NCI-H2081 treated with DMSO at 0.1 percent for 48 hours (cell line): ENCODE measurements around the gene PPP1R14B.
"Not testable (repeated sequence)": the region's sequence is repeated elsewhere in the genome, so short reads cannot be mapped to it uniquely, and the experiment has no call there.

Experiments
- DNase-seq: peaks from one replicate; lab custom pipeline; 2025; lab: John Stamatoyannopoulos, UW

The PPP1R14B gene

DNA sequence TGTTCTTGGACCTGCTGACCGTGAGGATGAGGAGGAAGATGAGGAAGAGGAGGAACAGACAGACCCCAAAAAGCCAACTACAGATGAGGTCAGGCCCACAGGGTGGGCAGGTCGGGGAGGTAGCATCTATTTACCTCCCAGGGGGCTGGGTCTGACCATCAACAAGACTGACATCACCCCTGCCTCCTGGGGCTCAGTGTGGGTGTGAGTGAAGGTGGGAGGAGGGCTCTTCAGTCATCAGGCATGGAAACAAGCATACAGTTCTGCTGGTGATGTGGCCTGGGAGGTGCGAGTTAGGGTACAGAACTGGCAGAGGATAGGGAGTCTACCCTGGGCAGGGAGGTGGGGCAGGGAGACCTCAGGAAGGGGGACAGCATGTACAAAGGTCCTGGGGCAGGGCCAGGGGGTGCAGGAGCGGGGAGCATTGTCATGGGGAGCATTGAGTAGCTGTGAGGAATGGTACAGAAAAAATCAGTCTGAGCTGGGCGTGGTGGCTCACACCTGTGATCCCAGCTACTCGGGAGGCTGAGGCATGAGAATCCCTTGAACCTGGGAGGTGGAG is 13.5 kb upstream of the PPP1R14B start:
- DNase-seq, result no peak

DNA sequence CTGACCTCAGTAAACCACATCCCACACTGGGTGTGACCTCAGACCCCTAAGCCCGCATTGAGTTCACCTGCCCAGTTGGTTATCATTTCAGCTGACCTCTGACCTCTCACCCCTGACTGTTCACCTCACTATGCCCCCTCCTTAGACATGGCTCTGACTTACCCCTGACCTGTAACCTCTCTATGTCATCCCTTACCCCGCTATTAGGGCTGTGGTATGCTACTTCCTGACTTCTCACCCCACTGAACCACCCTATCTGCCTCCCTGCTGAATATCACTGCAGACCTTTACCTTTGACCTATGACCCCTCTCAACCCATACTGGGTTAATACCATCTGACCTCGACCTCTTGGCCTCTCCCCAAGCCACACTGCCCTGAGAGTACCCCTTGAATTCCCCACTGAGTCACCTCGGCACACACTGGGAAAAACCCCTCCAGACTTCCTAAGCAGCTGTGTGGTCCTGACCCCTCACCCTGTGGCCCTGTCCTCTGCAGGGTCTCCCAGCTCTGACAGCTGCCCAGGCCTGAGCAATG is 12.9 kb upstream of the PPP1R14B start:
- DNase-seq, result no peak

DNA sequence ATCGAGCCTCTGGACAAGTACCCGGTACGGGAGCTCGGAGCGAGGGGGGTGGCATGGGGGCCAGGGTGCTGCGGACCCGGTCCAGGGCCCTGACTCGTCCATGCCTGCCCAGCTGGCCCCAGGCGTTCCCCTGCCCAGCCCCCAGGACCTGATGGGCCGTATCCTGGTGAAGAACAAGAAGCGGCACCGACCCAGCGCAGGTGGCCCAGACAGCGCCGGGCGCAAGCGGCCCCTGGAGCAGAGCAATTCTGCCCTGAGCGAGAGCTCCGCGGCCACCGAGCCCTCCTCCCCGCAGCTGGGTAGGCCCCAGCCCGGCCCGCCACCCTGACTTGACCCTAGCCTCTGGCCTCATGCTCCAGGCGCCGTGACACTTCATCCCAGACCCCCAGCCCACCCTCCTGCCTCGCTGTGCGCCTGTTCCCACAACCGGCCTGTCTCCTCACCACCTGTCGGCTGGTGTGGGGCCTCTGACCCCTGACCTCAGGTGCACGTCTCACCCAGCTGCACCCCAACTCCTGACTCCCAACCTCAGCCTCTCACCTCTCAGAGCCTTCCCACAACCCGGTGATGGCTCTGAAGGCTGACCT is 12.3 kb upstream of the PPP1R14B start:
- DNase-seq, result no peak

DNA sequence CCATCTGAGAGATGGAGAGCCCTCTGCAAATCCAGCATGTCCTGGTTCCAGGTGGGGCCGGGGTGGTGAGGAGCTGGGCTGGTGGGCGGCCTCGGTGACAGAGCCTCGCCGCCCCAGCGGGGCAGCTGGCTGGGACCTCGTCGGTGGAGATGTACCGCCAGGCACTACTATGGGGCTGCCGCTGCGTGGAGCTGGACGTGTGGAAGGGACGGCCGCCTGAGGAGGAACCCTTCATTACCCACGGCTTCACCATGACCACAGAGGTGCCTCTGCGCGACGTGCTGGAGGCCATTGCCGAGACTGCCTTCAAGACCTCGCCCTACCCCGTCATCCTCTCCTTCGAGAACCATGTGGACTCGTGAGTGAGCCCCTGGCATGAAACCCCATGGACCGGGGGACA is 11.6 kb upstream of the PPP1R14B start:
- DNase-seq, result no peak

DNA sequence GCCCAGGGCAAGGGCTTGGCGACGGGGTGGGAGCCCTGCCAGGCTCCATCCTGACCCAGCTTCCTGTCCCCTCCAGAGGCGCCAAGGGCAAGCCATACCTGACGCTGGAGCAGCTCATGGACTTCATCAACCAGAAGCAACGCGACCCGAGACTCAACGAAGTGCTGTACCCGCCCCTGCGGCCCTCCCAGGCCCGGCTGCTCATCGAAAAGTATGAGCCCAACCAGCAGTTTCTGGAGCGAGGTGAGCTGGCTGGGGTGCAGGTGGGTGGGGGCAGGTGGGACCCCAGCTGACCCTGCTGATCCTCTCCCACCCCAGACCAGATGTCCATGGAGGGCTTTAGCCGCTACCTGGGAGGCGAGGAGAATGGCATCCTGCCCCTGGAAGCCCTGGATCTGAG is 9.6 kb upstream of the PPP1R14B start:
- no peak for DNase-seq

DNA sequence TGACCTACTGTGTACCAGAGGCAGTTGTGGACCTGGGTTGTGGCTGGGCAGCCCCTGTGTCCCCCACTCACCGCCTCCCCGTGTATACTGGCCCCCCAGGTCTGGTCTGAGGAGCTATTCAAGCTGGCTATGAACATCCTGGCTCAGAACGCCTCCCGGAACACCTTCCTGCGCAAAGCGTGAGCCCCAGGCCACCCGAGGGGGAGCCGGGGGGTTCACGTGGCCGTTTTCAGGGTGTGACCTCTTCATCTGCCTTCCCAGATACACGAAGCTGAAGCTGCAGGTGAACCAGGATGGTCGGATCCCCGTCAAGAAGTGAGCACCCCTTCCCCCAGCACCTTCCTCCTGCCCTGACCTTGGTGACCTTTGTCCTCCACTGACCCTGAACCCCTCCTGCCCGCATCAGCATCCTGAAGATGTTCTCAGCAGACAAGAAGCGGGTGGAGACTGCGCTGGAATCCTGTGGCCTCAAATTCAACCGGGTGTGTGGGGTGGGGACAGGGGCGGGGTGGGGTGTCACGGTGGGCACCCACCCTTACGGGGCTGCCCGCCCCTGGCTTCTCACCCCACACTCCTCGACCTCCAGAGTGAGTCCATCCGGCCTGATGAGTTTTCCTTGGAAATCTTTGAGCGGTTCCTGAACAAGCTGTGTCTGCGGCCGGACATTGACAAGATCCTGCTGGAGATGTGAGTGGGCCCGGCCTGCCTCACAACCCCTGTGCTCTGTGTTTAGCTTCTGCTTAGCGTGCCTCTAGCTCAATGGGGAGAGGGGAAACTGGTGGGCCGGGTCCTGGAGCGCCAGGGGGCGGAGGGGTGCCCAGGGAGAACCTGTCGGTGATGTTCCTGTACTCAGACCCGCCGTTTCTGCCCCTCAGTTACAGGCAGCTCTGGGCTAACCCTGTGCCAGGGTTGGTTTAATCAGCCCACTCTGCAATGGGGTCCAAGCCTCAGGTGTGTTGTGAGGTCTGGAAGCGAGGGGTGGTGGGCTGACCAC is 8.7 kb upstream of the PPP1R14B start:
- no peak for DNase-seq

DNA sequence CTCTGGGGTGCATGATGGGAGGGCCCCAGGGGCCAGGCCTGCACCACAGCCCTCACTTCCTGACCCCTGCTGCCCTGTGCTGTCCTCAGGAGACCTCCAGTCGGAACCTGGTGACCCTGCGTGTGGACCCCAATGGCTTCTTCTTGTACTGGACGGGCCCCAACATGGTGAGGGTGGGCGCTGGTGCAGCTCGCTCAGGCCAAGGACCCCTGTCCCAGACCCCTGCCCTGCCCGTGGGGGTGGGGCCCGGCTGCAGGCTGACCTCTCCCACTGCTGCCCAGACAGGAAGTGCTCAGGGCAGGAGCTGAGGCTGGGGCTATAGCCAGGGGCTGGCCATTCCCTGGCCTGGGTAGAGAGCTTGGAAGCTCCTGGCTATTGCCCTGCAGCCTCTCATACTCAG is 7.6 kb upstream of the PPP1R14B start:
- no peak for DNase-seq

DNA sequence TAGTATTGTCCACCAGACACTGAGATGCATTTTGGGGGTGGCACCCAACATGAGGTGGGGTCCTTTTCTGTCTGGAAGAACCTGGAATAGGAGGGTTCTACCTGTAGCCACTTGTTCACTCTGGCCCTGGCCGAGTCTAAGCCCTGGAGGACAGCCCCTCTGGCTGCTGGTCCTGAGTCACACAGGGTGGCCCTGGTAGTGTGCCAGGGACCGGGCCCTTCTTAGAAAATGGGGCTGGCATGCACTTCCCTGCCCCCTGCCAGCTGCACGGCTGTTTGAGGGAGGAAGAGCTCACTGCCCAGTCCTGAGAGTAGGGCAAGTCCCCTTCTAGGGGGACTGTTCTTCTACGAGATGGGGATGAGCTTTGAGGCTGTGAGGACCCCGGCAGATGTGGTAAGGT is 6.7 kb upstream of the PPP1R14B start:
- no peak for DNase-seq

DNA sequence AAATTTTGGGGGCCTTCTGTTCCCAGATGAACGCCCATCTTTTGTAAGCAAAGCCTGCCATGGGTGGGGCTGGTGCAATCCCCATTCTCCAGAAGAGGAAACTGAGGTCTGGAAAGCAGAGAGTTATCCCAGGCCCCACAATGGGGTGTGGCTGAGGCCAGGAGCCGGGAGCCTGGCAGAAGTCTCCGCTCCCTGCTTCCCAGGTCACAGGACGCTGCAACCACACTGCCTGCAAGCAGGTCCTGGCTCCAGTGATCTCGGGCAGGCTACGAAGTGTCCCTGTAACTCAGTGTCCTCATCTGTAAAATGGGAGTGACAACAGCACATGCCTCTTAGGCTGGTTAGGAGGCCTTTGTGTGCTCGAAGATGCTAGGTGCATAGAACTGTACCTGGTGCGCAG is 6.3 kb upstream of the PPP1R14B start:
- no peak for DNase-seq

DNA sequence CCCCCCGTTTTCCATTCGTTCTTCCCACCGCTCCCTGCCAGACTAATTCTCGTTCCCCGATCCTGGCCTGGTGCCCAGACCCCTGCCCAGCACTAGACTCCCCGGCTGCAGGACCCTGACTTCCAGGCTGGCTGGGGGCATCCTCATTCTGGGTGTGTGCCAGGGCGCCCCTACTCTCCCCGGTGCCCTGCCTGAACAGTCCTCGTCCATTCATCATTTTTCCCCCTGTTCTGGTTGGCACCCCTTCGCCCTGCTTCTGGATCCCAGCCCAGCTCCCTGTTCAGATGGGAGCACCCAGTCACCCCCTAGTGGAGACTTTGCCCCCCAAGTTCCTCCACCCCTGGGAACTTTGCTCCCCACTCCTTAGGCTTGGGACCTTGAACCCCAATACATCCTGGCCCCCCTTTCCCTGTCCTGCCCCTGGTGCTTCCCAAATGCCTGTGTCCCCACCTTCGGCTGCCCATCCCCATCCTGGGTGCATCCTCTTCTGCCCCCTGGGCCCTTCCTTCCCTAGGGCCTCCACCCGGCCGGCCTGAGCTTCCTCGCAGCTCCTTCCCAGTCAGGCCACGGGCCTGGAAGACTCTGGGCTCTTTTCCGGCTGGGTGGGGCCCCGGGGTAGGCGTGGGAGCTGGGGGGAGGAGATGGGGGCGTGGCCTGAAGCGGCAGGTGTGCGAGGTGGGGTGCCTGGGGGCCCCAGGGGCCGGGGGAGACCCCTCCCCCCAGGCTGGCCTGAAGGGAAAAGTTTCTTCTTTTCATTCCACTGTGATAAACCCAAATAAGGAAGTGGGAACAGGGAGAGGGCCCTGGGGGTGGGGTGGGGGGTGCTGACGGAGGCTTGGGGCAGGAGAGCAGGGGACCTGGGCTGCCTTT is 5.5 kb upstream of the PPP1R14B start:
- no peak for DNase-seq

DNA sequence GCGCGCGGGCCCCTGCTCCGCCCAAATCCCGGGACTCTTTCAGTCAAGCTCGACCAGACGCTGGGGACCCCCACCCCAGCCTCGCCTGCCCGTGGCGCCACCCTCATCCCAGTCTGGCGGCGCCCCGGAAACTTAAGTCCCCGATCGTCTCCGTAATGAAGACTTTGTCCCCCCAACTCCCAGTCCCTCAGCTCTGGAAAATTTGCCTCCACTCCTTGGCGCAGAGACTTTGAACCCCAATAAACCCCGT is 4.9 kb upstream of the PPP1R14B start:
- DNase-seq, result no peak

DNA sequence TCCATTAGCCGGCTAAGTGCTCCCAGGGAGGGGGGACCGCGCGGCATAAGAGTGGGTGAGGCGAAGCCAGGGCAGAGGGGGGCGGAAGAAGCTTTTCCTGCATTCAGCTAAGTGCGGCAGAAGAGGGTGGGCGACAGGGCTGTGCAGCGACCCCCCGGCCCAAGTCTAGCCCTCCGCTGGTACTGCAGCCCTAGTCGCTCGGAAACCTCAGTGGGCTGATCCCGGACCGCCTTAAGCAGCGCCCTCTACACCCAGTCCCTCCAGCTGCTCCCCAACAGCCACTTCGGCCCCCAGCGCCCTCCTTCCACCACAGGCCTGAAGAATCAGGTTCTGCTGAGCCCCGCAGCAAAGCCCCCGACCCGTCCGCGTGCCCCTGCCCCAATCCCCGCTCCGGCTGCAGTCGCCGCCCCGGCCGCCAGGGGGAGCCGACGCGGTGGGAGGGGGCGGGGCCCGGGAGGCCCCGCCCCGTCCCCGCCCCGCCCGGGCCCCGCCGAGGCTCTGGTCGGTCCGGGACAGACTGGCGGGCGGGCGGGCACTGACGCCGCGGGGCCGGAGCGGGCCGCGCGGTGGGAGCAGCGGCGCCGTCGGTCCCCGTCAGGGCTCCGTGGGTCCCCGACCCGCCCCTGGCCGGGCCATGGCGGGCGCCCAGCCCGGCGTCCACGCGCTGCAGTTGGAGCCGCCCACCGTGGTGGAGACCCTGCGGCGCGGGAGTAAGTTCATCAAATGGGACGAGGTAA is 4.4 kb upstream of the PPP1R14B start, which contains the start of gene PLCB3:
Gene PLCB3 (plus strand): TSS at position 515 of the 737 bp plus-strand sequence. CDS start 120 bp downstream, at position 635.
- no peak for DNase-seq

DNA sequence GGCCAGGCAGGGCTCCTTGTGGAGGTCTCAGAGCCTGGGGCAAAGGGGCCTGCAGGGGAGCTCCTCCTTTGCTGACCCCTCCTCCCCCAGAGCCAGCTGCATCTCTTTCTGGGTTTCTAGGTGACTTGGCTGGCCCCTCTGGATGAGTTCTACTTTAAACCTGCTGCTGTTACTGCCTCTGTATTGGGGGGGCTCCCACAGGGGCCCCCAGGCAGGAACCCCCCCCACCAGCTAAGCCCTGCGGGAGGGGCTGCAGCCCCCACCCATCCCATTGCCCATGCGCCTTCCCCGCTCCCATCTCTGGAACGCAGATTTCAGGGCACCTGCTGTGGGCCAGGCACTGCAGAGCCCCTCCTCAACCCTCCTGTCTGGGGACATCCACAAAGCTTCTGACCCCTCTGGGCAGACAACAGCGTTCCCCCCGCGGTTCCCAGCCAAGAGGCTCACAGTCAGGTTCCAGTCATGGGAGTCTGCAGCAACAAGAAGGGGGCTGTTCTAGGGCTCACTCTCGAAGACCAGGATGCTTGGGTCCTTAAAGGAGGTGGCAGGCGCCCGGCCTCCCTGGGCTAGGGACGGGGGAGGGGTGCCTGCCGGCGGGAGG is 3.8 kb upstream of the PPP1R14B start:
- DNase-seq, result no peak

DNA sequence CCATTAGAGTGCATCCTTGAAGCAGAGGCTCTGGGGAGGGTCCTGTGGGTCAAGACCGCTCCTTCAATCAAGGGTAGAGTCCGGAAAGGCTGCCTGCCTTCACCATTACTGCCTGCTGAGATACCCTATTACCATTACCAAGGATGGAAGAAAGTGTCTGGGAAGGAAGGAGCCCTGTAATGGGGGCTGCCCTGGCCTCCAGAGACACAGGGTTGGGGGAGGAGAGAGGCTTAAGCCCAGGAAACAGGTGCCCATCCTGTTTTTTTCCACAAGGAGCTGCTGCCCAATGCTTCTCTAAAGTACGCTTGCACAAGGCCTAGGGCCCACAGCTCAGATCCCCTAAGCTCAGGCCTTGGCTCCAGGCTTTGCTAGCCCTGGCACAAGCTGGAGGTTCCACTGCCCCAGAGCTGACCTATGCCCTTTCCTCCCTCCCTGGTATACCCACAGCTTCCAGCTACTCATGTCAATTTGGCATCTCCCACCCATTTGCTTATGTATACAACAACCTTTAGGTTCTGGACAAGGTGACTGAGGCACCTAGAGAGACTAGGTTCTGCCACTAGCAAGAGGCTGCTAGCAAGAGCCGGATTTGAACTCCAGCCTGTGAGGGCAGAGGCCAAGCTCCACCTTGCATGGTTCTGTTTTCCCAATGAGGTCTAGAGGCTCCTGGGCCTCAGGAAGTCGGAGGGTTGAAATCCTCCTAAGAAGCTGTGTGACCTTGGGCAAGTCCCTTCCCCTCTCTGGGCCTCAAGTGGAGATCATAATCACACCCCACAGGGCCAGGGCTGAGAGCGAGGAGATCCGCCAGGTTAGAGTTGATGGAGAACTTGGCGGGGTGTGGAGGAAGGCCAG is 3.0 kb upstream of the PPP1R14B start:
- no peak for DNase-seq

DNA sequence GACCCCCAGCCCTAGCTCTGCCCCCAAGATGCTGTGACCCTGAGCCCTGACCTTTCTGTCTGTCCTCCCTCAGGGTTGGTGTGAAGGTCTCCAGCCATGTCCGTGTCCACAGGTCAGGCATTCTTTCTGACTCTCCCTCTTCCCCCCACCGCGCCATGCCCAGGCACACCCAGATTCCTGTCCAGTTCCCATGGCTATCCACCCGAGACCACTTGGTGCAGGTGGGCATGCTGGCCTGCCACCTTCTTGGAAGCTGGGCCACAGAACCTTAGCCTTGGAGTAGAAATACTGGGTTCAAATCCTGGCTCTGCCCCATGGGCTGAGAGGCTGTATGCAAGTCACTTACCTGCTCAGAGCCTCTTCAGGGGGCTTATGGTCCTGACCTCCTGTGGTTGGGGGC is 2.3 kb upstream of the PPP1R14B start:
- DNase-seq, result no peak

DNA sequence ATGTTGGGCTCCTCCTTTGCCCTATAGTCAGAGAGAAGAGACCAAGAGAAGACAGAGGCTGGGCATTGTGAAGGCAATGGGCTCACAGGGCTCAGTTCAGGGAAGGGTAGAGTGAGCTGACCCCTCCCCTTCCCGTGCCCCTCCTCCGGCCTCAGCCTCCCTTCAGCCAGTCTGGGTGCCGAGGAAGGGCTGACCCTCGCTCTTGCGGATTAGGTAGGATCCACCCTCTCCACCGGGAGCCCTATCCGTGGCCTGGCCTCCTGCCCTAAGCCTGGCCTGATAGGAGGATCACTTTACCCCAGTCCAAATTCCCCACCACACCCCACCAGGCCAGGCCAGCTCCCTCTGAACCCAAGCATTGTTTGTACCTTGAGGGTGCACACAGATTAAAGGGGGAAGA is 1.8 kb upstream of the PPP1R14B start:
- no peak for DNase-seq

DNA sequence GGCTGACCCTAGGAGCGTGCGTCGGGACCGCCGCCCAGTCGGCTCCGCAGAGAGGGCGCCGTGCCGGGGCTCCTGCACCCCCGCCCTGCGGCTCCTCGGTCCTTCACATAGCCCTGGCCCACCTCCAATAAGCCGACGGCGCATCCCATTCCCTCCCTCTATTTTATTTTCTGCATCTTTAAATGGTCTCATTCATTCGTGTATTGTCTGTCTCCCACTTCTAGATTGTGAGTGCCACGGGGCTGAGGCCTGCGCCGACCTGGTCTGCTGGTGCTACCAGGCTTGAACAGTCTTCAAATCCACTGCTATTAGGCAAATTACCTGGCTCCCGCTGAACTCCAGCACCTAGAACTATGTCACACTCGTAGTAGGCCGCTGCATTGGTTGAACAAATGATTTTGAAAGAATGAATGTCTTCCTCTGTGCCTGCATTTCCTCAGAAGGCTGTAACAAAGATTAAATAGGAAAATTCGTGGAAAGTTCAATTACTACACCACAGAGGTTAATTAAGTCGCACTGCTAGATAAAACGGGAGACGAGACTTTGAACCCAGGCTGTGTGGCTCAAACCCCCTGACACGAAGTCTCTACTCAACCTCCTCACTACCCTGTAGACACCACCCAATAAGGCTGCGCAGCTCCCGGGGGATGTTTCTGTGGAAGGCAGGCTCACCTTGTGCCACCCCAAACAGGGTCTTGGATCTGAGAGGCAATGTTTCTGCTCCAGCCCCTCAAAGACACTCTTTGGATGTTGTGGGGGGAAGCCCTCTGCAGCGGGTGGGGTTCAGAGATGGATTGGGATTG is 1.2 kb upstream of the PPP1R14B start:
- no peak for DNase-seq

DNA sequence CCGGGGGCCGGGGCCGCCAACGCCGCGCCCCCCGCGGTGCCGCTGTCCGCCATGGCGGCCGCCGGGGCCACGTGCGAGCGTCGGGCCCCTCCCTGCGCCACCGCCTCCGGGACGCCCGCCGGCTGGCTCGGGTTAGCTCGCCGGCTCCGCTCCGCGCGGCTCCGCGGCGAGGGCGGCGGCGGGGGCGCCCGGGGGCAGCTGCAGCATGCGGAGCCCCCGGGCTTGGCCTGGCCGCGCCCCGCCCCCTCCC is 197 bp downstream of the PPP1R14B start:
- not testable (repeated sequence) for DNase-seq

DNA sequence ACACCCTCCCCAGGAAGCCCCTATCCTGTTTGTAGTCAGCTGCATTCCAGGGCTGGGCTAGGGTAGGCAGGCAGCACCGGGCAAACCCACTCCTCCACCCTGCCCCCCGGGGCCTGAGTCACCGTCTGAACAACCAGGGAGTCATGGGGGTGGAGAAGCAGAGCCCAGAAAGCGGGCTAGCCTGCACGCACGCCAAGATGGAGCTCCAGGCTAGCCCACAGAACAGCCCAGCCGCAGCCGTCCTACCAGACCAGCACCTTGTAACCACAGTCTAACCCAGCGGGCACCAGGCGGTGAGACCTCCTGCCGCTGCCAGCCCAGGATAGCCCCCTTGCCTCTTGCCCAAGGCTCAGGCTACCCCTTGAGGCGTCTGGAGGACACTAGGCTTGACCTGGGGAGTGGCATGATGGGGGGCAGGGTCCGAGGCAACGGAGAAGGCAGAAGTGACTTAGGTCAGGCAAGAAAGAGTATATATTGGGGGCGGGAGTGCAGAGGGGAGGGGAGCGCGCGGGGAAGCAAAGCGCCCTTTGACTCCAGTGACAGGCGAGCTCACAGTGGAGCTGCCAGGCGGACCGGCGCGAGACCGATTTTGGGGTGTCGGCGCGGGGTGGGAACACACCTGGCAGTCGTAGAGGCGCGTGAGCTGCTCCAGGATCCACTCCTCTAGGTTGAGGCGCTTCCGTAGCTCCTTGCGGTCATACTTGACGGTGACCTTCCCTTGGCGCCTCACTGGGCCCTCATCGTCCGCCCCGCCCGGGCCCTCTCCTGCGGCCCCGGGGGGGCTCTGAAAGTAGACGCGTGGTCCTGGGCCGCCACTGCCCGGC is 734 bp downstream of the PPP1R14B start:
- no peak for DNase-seq
